GM21367 (cell line): ENCODE data around the gene SLC38A6.

ENCODE experiments used
- ATAC-seq: cut with Tn5 transposase; IDR thresholded peaks from one replicate; pipeline ENCODE4 v1.9.1; 2021; ENCODE audit not compliant: unreplicated experiment

The SLC38A6 gene

GRCh38 chr14:60980811-60981632, at the start of gene SLC38A6, which contains the start of gene TRMT5:
Gene SLC38A6 (plus strand): TSS chr14:60981245. CDS start chr14:60981278, 33 bp downstream.
Gene TRMT5 (minus strand): TSS chr14:60981079. CDS start chr14:60980973, 106 bp downstream.
- ATAC-seq = peak; percentile 77

- no peak for ATAC-seq
These were observed 47.0 kb upstream of the SLC38A6 start for GRCh38 chr14:60933920-60934655.

- no peak for ATAC-seq
These were observed 45.7 kb upstream of the SLC38A6 start for GRCh38 chr14:60935319-60935718.

- no peak for ATAC-seq
These were observed 37.4 kb upstream of the SLC38A6 start for GRCh38 chr14:60943637-60944032.

GRCh38 chr14:60944204-60944603, 36.8 kb upstream of the SLC38A6 start:
- no peak for ATAC-seq

- ATAC-seq = no peak
These were observed 35.1 kb upstream of the SLC38A6 start for GRCh38 chr14:60945984-60946383.

GRCh38 chr14:60946773-60947172, 34.3 kb upstream of the SLC38A6 start:
- no peak for ATAC-seq

- no peak for ATAC-seq
These were observed 29.1 kb upstream of the SLC38A6 start for GRCh38 chr14:60951776-60952435.

GRCh38 chr14:60956202-60956601, 24.8 kb upstream of the SLC38A6 start:
- ATAC-seq = no peak

- ATAC-seq = no peak
These were observed 24.4 kb upstream of the SLC38A6 start for GRCh38 chr14:60956632-60957031.

GRCh38 chr14:60958146-60958545, 22.9 kb upstream of the SLC38A6 start:
- no peak for ATAC-seq

- ATAC-seq = no peak
These were observed 17.3 kb upstream of the SLC38A6 start for GRCh38 chr14:60963761-60964160.

- ATAC-seq = no peak
These were observed 16.1 kb upstream of the SLC38A6 start for GRCh38 chr14:60964904-60965303.

- ATAC-seq = no peak
These were observed 15.6 kb upstream of the SLC38A6 start for GRCh38 chr14:60965402-60965801.

GRCh38 chr14:60968099-60968498, 12.9 kb upstream of the SLC38A6 start:
- ATAC-seq = no peak

- no peak for ATAC-seq
These were observed 12.4 kb upstream of the SLC38A6 start for GRCh38 chr14:60968671-60969070.

- ATAC-seq = no peak
These were observed 10.9 kb upstream of the SLC38A6 start for GRCh38 chr14:60970146-60970545.

- no peak for ATAC-seq
These were observed 9.8 kb upstream of the SLC38A6 start for GRCh38 chr14:60971271-60971670.

- ATAC-seq = no peak
These were observed 8.8 kb upstream of the SLC38A6 start for GRCh38 chr14:60972295-60972694.

- ATAC-seq = no peak
These were observed 8.0 kb upstream of the SLC38A6 start for GRCh38 chr14:60973070-60973469.

GRCh38 chr14:60974090-60974651, 6.9 kb upstream of the SLC38A6 start:
- no peak for ATAC-seq
